GM21723 (cell line): ENCODE data around the gene DNTT.
"Not testable (repeated sequence)": the region's sequence is repeated elsewhere in the genome, so short reads cannot be mapped to it uniquely, and the experiment has no call there.

ENCODE experiments used
- ATAC-seq: cut with Tn5 transposase; IDR thresholded peaks from one replicate; pipeline ENCODE4 v1.9.1; 2021; ENCODE audit warnings: mild to moderate bottlenecking, moderate library complexity; ENCODE audit not compliant: unreplicated experiment

Gene DNTT

DNA sequence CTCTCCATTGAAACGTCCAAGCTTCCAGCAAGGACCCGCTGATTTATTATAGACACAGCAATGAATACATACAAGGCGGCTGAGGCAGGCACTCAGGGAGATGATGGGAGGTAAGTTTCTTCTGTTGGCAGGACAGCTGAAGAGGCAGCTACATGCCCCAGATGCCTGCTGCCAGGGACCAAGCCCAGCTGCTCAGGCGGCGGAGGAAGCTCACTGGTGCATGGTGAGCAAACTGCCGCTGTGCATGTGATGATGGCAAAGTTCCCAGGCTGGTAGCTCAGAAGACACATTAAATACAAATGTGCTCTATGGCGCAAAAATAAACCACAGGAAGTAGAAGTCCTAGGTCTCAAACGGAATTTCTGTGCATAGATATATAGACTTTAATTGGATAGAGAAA lies 2.3 kb downstream of the DNTT start:
- no peak for ATAC-seq

DNA sequence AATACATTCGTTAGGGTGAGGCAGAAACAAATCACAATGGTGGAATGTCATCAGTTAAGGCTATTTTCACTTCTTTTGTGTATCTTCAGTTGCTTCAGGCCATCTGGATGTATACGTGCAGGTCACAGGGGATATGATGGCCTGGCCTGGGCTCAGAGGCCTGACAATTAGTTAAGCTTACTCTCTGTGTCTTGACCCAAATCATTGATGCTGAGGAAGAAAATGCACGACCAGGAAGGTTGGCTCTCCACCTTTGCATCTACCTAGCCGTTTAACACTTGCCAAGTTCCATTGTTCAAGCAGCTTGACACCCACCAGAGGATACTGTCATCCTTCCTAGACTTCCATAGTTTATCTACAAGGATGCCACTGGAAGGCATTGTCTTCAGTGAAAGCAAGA lies 4.6 kb downstream of the DNTT start:
- ATAC-seq, result not testable (repeated sequence)

GRCh38 chr10:96309628-96310320 lies 5.5 kb downstream of the DNTT start:
- ATAC-seq, result no peak

DNA sequence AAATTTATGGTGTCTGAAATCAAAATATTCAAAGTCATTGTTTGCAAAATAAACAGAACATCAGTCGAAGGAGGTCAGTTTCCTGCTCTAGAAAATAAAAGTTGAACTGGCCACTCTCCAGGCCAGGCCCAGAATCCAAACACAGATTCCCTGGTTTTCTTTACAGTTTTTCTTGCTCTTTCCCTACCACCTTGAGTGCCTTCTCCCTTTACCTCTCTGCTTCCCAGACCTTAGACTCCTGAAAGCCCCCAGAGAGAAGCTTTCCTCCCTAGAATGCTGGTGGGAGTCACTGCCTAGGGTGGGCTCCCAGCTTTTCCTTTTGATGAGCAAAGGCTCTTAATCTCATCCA lies 6.1 kb downstream of the DNTT start:
- no peak for ATAC-seq

DNA sequence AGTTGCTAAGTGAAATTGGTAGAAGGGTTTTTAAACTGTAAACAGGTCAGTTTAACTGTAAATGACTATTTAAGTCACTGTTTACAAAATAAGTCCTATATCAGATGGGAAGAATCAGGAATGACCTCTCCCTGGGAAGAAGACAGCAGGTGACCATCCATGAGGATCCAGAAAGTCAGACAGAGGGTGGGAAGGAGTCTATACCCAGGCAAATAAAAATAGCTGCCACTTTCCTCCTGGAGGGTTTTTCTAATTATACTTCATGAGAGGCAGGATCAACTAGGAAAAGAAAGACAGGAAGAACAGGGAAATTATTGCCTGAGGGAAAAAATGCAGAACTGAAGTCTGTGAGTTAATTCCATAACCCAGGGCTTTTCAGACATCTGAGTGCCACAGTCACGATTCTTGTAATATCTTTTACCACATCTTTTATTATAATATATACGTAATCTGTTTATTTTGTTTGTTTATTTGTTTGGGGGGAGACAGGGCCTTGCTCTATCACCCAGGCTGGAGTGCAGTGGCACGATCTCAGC lies 7.0 kb downstream of the DNTT start:
- no peak for ATAC-seq

DNA sequence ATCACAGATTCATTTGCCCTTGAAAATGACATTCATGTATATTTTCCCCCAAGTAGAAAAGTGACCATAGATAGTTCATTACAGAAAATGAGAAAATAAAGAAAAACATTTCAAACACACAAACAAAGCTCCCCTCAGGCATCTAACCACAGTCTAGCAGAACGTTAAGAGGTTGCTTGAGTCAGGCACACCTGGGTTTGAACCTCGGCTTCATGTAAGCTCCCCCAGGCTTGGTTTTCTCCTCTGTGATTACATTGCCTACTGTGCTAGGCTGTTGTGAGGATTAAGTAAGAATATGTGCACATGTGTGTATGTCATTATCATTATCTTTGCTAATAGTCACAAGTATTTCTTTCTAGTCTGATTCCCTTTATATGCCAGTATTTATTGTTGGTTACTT lies 9.1 kb downstream of the DNTT start:
- ATAC-seq, result no peak

- no peak for ATAC-seq
Observed at GRCh38 chr10:96317067-96317833, 13.0 kb downstream of the DNTT start.

- ATAC-seq, result no peak
Observed at GRCh38 chr10:96319754-96320474, 15.7 kb downstream of the DNTT start.

DNA sequence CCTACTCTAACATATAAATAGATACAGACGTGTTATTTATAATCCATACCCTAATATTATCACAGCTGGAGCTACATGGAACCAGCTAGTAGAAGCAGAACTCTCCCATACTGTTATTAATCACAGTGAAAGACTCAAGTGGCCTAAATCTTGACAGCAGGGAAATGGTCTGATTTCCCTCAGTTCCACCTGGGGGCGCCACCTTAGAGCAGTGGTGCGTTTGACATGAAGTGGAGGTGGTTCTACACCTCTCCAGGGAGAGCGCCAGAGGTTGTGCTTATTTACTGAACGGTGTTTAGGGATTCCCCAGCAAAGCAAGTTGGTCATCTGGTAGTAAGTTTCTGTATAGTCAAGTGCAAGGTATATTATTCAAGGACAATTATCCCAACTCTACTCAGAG lies 17.6 kb downstream of the DNTT start:
- no peak for ATAC-seq

DNA sequence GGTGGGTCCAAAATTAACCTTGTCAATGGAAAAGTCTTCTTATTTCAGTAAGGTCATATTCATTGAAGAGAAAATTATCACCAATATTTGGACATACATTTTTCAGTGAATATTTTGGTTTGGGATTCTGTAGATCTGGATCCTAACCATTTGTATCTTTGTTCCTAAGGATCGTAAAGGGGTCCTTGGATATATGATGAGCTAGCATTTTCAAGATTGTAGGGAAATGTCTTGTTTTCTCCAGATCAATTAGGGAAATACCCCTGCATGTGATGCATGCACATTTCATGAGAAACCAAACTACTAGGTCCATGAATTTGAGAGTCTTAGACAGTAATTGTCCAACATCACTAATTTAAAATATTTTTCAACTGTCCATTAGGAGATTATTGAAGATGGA lies 18.0 kb downstream of the DNTT start:
- no peak for ATAC-seq

DNA sequence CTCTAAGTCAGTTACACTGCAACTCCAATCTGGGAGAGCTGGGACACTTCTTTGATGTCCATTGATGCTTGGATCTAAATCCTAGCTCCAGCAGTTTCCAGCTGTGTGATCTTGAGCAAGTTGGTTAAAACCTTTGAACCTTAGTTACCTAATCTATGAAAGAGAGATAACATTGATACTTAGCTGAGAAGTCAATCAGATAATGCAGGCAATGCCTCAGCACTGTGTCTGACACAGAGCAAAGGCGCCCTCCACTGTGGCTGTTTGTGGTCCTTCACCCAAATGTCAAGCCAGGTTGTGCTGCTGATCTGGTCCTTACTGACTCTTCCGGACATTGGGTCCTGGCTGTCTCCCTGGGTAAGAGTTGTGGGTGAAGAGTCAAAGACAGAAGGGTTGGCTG lies 20.2 kb downstream of the DNTT start:
- no peak for ATAC-seq

GRCh38 chr10:96325719-96326373 lies 21.6 kb downstream of the DNTT start:
- ATAC-seq, result peak; percentile 95

- ATAC-seq, result no peak
Observed at GRCh38 chr10:96327462-96327861, 23.2 kb downstream of the DNTT start.

GRCh38 chr10:96333101-96333500 lies 28.9 kb downstream of the DNTT start:
- ATAC-seq, result no peak

DNA sequence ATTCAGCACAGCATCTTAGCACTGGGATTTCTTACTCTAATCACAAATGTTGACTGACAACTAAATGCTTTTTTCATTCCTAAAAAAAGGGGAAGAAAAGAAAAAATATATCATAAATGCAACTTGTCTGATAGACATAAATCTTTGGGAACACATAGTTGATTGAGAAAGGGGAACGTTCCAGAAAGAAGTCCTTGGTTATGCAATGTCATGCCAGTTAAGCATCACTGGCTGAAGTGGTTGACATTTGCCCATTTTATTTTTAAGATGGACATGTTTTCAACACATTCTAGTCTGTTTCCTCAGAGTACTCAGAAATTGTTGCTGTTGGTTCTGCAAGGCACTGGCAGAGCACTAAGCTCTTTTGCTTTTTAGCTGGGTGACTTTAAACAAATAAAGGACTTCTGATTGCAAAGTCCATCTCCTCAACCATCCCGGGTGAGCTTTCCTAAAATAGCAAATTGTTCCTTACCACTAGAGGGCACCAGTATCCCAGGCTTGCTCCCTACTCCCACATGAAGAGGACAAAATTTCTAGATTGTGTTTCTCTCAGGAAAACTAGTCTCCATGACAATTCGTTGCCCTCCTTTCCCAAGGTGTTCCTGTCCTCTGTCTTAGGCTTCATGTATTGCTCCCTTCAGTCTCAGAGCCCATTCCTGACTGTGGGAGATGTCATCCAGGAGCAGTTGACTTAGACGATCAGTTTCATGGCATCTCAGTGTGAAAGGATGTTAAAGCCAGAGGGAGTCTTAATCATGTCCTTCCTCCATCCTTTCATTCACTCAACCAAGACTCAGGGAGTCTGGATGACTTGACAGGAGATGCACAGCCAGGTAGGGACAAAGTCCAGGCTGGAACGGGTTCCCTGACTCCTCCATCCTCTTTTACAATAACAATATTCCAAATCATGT lies 30.6 kb downstream of the DNTT start:
- no peak for ATAC-seq

DNA sequence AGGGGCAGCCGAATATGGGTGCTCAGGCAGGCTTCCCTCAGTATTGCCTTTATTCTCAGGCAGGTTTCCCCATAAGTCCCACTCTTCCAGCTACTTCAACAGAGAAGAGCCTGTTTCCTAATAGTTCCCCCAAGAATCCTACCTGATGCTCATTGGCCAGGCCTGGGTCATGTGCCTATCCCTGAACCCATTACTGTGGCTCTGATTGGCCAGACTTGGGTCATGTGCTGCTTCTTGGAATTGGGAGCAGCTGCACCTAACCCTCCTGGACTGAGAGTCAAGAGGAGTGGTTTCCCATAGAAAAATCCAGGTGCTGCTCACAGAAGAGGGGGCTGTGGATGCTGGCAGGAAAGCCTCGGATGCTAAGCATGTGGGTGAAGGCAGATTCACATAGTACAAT lies 32.9 kb downstream of the DNTT start:
- no peak for ATAC-seq

- ATAC-seq, result no peak
Observed at GRCh38 chr10:96338279-96338925, 34.2 kb downstream of the DNTT start.

DNA sequence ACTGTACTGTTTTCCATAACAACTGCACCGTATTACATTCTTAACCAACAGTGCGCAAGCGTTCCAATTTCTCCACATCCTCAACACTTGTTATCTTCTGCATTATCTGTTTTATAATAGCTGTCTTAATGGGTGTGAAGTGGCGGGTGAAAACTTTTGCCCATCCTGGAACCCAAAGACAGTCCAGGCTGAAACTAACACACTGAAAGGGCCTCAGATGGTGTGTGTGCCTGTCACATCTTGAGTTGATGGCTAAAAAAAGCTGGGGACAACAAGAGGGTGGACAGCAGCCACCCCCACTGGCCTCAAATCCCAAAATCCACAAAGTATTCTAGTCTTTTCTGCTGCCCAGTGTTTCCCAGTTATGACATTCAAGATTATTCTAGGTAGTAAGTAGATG lies 35.1 kb downstream of the DNTT start:
- ATAC-seq, result no peak

DNA sequence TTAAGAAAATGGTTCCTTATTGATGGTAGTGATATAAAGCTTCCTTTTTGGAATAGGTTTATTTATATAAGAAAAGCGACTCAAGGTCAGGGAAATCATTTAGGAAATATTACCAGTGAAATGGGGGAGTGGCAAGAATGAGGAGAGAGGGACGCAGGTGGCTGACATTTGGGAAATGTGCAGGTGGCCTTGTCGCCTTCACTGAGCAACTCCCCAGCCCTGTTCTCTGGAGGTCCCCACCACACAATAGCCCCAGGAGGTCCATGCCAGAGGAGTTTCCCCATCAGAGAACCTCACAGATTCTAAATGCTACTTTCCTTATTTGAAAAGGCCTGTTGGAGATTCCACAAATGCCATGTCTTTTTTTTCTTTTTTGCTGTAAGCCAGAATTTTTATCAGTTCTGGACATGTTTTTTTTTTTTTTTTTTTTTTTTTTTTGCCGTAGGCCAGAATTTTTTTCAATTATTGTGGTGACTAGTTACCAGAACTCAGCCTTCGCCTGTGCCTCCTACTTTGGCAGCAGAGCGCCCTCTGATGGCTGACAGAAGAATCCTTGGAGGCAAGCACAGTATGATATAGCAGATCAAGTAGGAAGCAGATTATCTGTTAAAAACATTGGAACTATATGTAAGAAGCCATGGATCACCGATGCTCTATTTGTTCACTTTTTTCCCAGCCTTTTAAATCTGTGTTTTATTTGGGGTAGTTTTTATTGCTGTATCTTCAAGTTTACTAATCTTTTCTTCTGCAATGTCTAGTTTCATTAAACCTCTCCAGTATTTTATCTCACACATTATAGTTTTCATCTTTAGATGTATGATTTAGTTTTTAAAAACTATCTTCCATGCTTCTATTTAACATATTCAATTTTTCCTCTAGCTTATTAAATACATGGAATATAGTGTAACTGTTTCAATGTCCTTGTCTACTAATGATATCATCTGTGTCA lies 36.0 kb downstream of the DNTT start:
- no peak for ATAC-seq
